ENCODE data around the gene KRT6B.
"Not testable (repeated sequence)": the region's sequence is repeated elsewhere in the genome, so short reads cannot be mapped to it uniquely, and the experiment has no call there.

KRT6B gene

DNA sequence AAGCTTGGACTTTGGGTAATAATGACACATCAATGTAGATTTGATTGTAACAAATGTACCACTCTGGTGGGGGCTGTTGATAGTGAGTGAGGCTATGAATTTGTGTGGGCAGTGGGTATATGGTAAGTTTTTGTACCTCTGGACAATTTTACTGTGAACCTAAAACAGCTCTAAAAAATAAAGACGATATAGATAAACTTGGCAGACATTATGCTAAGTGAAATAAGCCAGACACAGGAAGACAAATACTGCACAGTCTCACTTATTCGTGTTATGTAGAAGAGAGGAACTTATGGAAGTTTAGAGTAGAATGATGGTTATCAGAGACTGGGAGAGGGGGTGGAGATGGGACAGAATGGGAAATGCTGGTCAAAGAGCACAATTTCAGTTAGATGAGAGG lies 13.0 kb upstream of the KRT6B start:
- DNase-seq, result no peak

DNA sequence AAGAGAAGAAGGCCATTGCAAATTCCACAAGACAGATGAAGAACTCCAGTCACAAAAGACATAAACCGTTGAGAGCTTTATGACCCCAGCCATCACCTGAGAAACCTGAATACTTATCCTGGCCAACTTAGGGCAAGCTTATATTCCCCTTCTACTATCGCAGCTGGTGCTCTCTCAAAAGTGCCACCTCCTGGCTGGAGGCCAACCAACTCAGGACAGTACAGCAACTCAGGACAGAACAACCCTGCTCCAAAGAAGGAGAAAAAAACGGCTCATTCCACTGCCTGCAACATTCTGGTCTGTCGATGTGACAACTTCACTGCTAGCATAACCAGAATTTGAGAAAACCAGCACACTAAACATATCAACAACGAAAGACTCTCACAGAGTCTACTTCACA lies 9.7 kb upstream of the KRT6B start:
- DNase-seq, result no peak

DNA sequence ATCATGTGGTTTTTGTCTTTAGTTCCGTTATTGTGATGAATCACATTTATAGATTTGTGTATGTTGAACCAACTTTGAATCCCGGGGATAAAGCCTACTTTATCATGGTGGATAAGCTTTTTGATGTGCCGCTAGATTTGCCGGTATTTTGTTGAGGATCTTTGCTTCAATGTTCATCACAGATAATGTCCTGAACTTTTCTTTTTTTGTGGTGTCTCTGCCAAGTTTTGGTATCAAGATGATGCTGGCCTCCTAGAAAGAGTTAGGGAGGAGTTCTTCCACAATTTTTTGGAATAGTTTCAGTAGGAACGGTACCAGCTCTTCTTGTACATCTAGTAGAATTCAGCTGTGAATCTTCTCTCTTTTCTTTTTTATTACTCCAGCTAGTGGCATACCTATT lies 6.9 kb upstream of the KRT6B start:
- no peak for DNase-seq

DNA sequence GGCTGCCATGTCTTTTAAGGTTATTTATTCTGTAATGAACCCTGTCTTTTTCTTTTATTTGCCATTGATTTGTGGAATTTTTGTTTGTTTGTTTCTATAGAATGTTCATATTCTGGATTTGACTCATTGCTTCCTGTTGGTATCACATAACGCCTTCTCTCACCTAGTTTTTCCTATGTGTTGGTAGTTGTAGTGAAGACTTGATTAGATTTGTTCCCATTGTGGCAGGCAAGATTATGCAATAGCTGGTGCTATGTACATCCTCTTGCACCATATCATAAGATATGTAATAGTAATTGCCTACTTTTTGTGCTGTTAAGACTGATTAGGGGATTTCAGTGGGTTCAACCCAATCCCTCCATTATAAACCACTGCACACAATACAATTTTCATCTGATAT lies 3.9 kb upstream of the KRT6B start:
- DNase-seq, result no peak

DNA sequence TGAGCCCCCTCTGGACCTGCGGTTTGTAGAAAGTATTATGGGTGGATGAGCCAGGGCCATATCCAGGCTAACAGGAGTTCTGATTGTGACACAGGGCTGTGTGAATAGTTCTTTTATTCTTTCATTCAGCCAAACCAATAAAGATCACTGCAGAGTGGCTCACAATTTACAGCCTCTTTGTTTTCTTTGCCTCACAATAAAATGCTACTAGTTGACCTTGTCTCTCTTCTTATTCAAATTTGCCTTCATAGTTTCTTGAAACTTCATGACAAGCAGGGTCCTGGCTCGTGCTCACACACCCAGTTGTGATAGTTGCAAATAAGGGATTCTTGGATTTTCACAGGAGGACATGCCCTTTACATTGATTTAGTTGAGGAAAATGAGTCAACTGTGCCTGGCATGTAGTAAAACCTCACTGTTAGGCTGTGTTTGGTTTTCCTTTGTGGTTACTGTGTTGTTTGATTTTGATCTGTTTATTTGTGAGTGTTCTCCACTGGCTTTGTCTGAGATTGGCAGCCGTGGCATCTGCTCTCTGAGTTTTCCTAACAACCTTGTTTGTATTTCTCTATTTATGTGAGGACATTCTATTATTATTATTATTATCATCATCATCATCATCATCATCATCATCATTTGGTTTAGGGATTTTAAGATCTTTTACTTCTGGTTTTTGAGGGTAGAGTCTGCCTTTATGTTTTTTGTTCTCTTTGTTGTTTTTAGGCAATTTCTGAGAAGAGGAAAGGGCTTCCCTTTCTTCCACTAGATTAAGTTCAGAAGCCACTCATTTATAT lies 2.7 kb upstream of the KRT6B start:
- DNase-seq, result no peak

DNA sequence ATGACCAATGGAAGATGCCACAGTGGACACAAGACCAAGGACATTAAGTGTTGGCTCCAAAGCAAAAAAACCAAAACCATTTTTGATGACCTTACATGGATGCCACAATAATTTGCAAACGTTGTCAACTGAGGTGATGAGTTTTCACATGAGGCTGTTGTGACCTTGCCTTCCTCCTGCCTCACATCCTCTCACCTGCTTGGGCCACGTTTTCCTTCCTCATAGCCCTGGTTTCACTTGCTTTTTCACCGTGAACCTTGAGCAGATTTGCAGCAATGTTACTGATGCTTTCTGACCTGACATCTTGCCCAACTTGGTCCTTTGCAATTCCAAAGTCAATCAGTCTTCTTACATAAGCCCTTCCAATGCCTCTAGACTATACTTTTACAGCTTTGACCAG lies 3.7 kb downstream of the KRT6B start:
- DNase-seq, result no peak

DNA sequence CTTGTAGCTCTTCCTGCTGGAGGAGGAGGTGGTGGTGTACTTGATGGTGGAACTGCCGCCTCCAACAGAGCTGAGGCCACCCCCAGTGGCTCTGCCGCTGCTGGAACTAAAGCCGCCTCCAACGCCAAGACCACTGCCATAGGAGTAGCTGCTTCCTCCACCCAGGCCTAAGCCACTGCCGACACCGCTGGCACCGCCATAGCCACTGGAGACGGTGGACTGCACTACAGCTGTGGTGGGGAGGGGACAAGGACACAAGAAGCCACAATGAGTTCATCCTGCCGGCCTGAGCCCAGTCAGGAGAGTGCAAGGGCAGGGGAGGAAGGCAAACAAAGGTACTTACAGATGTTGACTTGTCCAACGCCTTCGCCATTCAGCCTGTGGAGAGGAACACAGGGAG lies 4.8 kb downstream of the KRT6B start:
- not testable (repeated sequence) for DNase-seq

DNA sequence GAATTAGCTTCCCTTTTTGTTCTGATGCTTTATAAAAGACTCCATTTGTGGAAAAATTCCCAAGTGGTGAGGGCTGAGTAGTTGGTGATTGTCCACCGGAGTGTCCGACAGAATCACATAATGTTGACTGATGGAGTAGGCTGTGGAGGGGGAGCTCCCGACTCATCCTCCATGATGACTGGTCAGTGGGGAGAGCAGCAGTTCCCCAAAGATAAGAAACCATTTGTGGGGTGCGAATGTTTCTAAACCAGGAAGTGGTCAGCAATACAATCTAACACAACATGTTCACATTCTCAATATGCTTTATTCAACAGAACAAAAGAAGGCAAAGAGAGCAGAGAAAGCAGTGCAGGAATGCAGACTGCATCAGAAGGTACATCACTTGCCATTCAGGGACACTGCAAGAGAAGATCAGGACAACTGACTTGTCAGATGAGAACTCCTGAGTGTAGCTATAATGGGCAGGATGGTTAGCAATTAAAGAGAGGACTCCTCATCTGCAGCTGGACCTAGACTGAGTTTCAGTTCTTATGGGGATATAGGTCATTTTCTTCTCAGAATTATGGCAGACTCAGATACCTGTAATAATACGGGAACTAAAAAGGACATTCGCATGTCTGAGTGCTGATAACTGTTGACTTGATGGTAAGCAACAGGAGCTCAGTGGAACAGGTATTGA lies 5.4 kb downstream of the KRT6B start:
- no peak for DNase-seq

DNA sequence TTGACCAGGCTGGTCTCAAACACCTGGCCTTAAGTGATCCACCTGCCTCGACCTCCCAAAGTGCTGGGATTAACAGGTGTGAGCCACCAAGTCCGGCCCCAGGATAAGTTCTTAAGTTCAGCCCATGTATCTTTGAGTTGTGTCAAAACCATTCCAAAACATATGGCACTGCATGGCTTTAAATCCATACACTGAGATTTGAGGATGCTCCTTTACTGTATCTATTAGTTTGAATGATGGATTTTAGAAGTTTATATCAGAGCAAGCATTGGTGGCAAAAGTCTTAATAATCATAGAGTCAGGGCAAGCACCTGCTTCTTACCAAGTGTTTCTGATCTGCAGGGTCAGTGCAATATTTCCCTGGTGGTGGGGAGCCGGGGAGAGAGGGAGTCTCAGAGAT lies 6.1 kb downstream of the KRT6B start:
- DNase-seq, result no peak

DNA sequence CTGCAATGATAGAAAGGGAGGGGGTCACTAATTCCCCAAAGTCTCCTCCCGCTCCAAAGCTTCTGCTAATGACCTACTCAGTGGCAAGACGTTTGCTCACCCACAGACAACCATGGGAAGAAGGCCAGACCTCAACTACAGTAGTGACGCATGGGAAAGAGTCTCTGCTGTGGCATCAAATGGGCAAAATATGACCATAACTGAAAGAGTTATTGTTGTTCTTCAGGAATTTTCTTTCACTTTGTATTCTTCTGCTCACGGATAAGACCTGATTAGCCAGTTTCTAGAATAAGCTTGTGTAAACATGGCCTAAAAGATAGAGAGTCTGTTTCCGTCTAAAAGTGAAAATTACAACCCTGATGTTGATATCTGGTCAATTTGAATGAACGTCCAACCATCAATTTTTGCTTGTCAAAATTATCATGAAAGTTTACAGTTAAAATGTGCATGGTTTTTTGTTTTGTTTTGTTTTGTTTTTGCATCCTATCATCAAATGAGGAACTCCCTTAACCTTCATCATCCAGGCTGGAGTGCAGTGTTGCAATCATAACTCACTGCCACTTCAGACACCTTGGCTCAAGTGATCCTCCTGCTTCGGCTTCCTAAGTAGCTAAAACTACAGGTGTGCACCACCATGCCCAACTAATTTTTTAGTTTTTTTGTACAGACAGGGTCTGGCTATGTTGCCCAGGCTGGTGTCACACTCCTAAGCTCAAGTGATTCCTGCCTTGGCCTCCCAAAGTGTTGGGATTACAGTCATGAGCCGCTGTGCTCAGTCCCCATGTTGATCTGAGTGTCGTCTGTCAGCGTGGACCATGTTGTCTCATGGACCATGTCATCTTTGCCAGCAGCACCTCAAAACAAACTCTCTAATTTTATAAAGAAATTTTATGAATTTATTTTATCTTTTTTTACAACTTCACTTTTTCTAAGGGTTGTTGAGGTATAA lies 7.0 kb downstream of the KRT6B start:
- no peak for DNase-seq

DNA sequence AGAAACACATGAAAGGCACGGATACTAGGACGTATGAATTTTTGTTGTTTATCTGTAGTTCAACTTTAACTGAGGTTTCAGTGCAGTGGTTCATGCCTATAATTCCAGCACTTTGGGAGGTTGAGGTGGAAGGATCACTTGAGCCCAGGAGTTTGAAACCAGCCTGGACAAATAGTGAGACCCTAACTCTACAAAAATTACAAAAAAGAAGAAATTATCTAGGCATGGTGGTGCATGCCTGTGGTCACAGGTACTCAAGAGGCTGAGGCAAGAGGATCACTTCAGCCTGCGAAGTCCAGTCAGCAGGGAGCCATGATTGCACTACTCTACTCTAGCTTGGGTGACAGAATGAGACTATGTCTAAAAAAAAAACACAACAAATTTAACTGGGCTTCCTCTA lies 8.0 kb downstream of the KRT6B start:
- no peak for DNase-seq

DNA sequence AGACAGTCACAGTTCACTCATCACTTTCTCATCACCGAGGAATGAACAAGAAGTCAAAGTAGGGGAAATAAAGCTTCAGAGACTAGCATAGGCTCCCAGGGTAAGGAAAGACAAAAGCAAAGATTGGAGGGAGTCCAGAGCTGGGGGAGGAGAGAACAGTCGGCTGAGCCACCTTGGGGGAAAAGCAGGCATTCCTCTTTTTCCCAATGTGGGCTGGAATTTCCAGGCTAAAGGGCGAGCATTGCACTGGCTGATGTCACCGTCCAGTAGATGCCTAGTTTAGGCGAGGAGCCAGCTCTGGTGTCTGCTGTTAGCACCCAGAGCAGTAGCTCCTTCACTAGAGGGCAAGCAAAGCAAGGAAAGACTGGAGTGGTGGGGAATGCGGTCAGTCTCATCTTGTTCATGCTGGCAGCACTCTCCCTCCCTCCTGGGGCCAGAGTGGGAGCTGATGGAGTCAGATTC lies 9.3 kb downstream of the KRT6B start:
- DNase-seq, result no peak

DNA sequence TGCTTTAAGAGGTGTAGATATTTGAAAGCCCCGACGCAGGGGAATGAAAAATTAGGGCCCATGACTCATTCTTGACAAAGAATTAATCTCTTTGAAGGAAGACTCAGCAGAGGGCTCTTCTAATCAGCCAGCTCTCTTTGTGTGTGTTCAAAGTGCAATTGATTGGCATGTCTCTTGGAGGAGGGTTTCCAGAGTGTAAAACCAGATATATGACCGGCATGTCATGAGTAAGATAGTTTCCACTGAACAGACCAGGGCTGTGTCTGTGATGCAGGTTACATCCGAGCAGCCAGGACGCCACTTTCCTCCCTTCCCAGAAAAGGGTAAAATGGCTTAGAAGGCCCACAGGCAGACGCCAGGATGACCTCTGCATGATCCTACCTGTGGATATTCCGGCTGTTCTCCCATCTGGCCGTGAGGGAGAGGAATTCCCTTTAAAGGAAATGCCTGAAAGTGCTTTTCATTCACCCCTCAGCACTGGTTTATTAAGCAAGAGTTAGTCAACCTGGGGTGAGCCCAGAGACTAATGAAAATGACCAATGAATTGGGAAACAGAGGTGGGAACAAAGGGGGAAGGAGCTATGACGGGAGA lies 10.5 kb downstream of the KRT6B start:
- DNase-seq, result no peak

DNA sequence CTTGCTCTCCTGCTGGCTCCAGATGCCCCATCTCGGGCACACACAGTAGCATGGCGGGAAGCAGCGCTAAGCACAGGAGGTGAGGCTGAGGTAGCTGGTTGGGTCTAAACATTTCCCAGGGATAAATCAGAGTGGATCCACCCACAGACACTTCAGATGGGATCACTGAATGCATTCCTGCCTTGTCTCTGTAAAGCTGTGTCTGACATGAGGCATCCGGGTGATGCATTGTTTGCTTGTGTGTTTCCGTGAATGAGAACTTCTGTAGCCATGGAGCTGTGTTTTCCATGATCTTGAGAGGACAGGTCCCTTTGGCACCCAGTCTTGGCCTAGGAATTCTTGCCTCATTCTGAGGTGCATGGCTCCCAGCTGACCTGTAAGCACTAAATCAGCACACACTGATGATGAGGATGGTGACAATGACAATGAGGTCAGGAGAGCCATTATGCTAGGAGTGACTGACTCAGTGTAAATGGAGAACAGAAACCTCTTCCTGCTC lies 11.1 kb downstream of the KRT6B start:
- DNase-seq, result no peak

DNA sequence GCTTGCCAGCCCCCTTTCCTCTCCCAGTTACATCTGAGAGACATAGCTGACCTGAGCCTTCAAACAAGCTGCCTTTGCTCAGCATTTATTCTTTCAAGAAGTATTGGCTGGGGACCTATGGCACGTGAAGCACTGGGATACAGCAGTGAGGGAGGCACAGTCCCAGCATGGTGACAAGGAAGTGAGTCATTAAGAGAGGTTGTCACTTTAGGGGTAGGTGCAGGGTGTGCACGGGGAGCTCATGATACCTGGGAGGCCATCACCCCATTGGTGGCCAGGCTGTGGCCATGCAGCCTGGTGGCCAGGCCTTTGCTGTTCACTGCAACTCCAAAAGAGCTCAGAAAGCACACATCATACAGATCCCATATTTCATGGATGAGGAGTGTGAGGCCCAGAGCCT lies 12.1 kb downstream of the KRT6B start:
- DNase-seq, result no peak

DNA sequence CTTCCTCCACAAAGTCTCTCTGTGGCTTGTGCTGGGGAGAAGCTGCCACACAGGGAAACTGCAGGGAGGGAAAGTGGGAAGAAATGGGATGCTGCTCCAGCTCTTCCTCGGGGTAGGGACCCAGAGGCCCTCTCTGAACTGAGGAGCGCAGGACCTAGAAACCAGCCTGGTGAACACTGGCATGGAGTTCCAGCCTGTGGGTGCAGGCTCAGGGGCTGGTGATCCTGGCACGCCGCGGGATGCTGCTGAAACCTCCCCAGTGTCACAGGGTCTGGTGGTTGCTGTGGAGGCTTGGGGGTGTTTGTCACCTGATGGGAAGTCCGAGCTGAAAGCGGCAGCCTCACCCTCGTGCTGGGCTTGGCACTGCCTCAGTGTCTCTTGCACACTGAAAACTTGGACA lies 12.5 kb downstream of the KRT6B start:
- no peak for DNase-seq

DNA sequence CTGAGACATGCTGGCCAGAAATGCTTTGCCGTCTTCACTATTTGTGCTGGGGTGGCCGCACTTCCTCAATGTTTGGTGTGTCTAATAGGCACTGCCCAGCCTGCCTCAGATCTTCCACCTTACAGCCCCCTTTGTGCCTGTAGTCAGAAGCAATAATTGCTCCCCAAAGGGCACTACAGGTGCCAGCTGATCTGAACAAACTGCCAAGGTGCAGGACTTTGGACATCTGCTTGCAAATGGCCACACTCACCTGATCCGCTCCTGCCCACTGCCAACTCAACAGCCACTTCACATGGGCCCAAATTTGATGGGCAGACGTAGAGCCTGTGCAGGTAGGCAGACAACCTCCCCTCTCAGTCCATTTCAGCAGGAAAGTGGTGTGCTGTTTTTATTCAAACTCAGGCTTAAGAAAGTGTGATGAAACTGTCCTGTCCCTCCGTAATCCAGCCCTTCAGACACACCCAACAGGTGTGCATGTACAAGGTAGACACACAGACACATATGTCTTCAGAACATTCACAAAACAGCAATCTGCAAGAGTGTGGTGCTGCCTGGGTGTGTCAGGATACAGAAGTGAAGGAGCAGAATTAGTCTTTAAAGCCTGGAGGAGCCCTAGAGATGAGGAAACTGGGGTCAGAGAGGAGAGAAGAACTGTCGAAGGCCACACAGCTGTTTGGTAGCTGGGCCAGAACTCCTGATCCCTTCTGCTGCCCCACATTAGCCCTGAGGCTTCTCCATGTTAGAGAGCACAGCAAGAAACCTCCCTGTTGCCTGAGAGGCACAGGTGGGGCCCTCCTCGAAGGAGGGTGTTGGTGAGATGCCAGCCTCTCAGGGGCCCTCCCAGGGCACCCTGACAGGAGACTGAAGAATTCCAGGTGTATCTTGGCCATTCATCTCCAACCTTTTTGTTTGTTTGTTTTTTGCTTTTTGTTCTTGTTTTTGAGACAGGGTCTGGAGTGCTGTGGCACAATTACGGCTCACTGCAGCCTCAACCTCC lies 13.3 kb downstream of the KRT6B start:
- DNase-seq, result no peak

DNA sequence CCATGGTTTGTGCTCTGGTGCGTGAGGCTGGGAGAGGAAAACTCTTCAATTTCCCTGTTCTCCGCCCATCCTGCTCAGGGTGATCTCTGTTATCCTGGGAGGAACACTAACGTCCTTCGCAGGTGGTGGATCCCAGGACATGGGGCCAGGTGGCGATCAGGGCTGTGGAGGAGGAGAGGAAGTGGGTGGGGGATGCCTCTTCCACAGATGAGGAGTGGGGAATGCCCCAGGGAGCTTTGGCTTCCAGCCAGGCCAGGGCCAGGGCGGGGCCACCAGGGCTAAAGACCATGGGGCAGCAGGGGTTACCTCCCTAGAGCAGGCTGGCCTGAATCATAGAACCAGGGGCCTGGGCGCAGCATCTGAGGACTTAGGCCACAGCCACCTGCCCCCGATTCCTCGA lies 14.4 kb downstream of the KRT6B start:
- DNase-seq, result no peak

DNA sequence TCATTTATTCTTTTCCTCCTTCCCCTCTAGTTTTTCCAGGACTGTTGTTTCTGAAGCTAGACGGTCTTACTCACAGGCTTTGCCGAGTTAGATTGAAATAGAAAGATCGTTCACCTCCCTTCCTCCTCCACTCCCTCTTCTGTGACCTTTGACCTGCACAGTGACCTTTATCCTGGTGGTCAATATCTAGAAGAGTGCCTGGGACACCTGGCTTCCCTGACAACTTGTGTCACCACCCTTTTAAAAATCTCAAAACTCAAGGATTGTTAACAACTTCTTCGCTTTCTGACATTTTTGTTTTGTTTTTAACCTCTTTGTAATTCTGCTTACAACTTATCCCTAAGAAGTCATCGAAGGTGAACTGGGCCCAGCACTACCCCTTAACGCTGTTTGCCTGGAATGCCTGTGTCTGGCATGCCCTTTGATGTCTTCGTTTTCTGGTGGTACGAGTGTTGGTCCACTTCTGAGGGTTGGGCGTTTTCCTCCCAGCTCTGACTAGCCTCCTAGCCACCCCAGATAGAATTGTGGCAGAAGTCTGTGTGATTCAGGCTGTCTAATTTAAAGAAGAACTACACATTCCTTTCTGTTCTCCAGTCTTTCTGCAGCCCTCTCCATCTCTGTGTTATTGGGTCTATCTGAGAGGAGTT lies 15.0 kb downstream of the KRT6B start:
- no peak for DNase-seq

DNA sequence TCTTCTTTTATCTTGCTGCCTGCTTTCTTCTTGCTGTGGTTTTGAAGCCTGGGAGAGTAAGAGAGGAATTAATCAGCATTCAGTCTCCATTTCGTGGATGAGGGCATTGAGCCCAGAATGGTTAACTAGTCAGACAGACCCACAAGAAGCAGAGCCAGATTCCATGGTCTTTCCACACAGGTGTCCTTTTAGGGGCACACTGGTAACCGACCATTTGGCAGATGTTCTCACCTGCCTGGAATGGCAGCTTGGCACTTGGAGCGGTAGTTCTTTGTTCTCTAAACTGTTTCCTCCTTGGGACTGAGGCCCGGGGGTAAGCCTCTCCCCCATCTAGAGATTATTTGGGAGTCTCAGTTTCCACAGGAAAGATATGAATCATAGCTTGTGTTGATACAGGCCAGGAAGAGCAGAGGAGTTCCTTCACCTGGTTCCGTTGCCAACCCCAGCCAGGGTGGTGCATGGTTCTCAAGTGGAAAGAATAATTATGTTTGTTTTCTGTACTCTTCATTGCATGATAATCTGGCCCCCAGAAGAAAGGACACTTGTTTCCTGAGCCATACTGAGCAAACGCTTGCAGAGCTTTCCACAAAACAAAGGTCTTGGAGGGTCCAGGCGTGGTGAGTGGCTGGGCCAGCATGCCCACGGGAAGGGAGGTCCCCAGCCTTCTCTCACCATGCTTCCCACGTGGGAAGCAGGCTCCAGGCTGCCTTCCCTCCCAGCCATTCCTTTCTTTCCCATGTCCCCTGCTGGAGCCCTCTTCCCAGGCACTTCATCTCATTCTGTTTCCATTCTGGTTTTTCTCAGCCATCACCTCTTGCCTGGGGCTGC lies 15.7 kb downstream of the KRT6B start:
- no peak for DNase-seq

Data from SHP77 (cell line).